Measurements from ENCODE around the gene RASGRP1. TPM values are rescaled to one million over a fixed set of nuclear protein-coding genes. Genes with fewer than 3 reads are reported as not detected.

The RASGRP1 gene
- total and polyA plus RNA-seq, 2 donors (not counting 1 experiment from before 2014, with no cell fraction given) = 17.7 to 24.7 TPM

DNA sequence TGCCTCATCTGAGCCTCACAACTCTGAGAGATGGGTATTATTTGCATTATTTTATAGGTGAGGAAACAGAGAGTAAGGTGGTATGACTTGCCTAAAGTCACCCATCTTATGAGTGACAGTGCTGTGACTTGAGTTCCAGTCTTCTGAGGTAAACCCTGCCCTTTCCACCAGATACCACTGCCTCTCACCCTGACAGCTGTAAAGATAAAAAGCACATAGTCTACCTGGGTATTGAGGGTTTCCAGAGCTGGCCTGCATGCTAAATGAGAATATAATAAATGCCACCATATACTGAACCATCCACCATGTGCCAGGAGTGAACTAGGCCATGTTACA is 25.6 kb downstream of the RASGRP1 start:
- ChIA-PET POLR2A (no interaction called here), CTCF (interaction anchor here (0.7 kb wide), 1 partner anchor 26 kb away, joined by 3 read pairs; no protein-coding TSS in a partner anchor)
- H3K4me3 ChIP-seq (ENCODE audit: control extremely low read depth in 1 of 5, extremely low read depth in 1 of 5, insufficient read depth in 1 of 5, low read depth in 2 of 5, low read length in 4 of 5) = no peak overlapping the region
- Mint-ChIP-seq H3K4me1 (peaks cover 48% of the 10 kb centered on the region), H3K27ac (no peak overlapping the region), H3K4me3 (no peak overlapping the region), H3K27me3 (no peaks in the 10 kb centered on the region), H3K9me3 (ENCODE audit: insufficient read depth) (no peaks in the 10 kb centered on the region)
- peaks cover 3 to 6% of the 10 kb centered on the region in 2 experiments for H3K36me3 ChIP-seq (replicated peaks in 1 of 2; ENCODE audit: control extremely low read depth in 1 of 2, control insufficient read depth in 1 of 2, extremely low read depth in 1 of 2, insufficient read depth in 2 of 2, low read length in 1 of 2)
- peaks cover 0 to 3% of the 10 kb centered on the region in 2 donors for H3K4me1 ChIP-seq (ENCODE audit: control insufficient read depth in 2 of 2, insufficient read depth in 2 of 2, low read length in 2 of 2)
- intact Hi-C loops (cut with micrococcal nuclease) = no loop called here
- DNase-seq = no peak
- H3K9me3 ChIP-seq (ENCODE audit: control extremely low read depth in 1 of 3, control insufficient read depth in 2 of 3, insufficient read depth in 1 of 3, low read length in 2 of 3) = no peaks in the 10 kb centered on the region
- no peak for TF ChIP-seq EZH2 (IDR thresholded peaks at IDR 0.05; ENCODE audit: borderline replicate concordance, insufficient read depth, low read depth, low read length, poor library complexity, severe bottlenecking)
- TF ChIP-seq, protein P1, sequence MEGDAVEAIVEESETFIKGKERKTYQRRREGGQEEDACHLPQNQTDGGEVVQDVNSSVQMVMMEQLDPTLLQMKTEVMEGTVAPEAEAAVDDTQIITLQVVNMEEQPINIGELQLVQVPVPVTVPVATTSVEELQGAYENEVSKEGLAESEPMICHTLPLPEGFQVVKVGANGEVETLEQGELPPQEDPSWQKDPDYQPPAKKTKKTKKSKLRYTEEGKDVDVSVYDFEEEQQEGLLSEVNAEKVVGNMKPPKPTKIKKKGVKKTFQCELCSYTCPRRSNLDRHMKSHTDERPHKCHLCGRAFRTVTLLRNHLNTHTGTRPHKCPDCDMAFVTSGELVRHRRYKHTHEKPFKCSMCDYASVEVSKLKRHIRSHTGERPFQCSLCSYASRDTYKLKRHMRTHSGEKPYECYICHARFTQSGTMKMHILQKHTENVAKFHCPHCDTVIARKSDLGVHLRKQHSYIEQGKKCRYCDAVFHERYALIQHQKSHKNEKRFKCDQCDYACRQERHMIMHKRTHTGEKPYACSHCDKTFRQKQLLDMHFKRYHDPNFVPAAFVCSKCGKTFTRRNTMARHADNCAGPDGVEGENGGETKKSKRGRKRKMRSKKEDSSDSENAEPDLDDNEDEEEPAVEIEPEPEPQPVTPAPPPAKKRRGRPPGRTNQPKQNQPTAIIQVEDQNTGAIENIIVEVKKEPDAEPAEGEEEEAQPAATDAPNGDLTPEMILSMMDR (IDR thresholded peaks at IDR 0.05) = no peak
- ATAC-seq (ENCODE audit: low read depth) = no peak
- H3K79me2 ChIP-seq (ENCODE audit: control insufficient read depth, insufficient read depth, low read length) = peaks cover 89% of the 10 kb centered on the region
- no peak overlapping the region for H2AFZ ChIP-seq (ENCODE audit: insufficient read depth, low read depth, low read length, poor library complexity, severe bottlenecking)
- H3K27me3 ChIP-seq (replicated peaks in 1 of 4; ENCODE audit: control extremely low read depth in 1 of 4, control insufficient read depth in 3 of 4, insufficient read depth in 4 of 4, low read length in 3 of 4) = no peaks in the 10 kb centered on the region
- H3K4me2 ChIP-seq (replicated peaks; ENCODE audit: low read depth, low read length, poor library complexity, severe bottlenecking) = no peak overlapping the region
- no peak overlapping the region for H3K27ac ChIP-seq (ENCODE audit: low read length in 2 of 2)
- peaks cover 48% of the 10 kb centered on the region for H4K20me1 ChIP-seq (ENCODE audit: control insufficient read depth, insufficient read depth, low read length, poor library complexity, severe bottlenecking)
- no peak overlapping the region for H3K9ac ChIP-seq (ENCODE audit: low read length)

DNA sequence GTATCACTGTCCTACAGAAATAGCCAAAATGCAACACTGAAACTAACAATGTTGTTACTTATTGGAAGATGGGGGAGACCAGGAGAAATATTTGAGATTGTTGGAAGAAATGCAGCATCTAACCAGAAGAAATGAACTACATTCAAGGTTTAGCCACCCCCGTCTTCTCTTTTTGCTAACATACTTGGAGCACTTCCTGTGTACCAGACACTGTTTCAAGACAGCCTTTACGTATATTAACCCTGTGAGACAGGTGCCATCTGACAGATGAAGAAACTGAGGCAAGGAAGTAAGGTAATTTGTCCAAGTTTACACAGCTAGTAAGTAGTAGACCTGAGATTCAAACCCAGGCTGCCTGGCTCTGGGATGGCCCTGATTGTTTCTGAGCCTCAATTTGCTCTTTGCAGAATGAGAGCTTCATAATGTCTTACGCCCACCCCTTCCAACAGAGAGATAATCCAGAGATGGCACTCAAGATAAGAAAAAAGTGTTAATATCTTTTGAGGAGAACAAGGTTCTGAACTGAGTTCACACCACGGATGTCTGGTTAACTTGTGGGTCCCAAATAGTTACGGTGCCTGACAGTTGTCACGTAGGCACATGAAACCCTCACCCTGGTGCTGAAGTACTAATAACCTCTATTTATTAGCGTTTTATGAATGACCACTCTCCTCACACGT is 26.1 kb downstream of the RASGRP1 start:
- no peak overlapping the region for H3K9ac ChIP-seq (ENCODE audit: low read length)
- Mint-ChIP-seq H3K4me3 (no peak overlapping the region), H3K9me3 (ENCODE audit: insufficient read depth) (no peaks in the 10 kb centered on the region), H3K4me1 (peaks cover 49% of the 10 kb centered on the region), H3K27ac (no peak overlapping the region), H3K27me3 (no peaks in the 10 kb centered on the region)
- ChIA-PET CTCF (interaction anchor here (0.7 kb wide), 1 partner anchor 26 kb away, joined by 3 read pairs; no protein-coding TSS in a partner anchor), POLR2A (no interaction called here)
- no peak overlapping the region for H2AFZ ChIP-seq (ENCODE audit: insufficient read depth, low read depth, low read length, poor library complexity, severe bottlenecking)
- no peak overlapping the region for H3K27ac ChIP-seq (ENCODE audit: low read length in 2 of 2)
- peaks cover 89% of the 10 kb centered on the region for H3K79me2 ChIP-seq (ENCODE audit: control insufficient read depth, insufficient read depth, low read length)
- no peak for DNase-seq
- H3K9me3 ChIP-seq (ENCODE audit: control extremely low read depth in 1 of 3, control insufficient read depth in 2 of 3, insufficient read depth in 1 of 3, low read length in 2 of 3) = no peaks in the 10 kb centered on the region
- 100% methylated on average over 1 of the region's 8 CpGs for WGBS (ENCODE audit: insufficient coverage)
- H3K4me2 ChIP-seq (replicated peaks; ENCODE audit: low read depth, low read length, poor library complexity, severe bottlenecking) = no peak overlapping the region
- no peak for ATAC-seq (ENCODE audit: low read depth)
- TF ChIP-seq, protein P1 (IDR thresholded peaks at IDR 0.05) = no peak
- no peak for TF ChIP-seq EZH2 (IDR thresholded peaks at IDR 0.05; ENCODE audit: borderline replicate concordance, insufficient read depth, low read depth, low read length, poor library complexity, severe bottlenecking)
- H3K4me3 ChIP-seq (ENCODE audit: control extremely low read depth in 1 of 5, extremely low read depth in 1 of 5, insufficient read depth in 1 of 5, low read depth in 2 of 5, low read length in 4 of 5) = no peak overlapping the region
- peaks cover 47% of the 10 kb centered on the region for H4K20me1 ChIP-seq (ENCODE audit: control insufficient read depth, insufficient read depth, low read length, poor library complexity, severe bottlenecking)
- no peaks in the 10 kb centered on the region for H3K27me3 ChIP-seq (replicated peaks in 1 of 4; ENCODE audit: control extremely low read depth in 1 of 4, control insufficient read depth in 3 of 4, insufficient read depth in 4 of 4, low read length in 3 of 4)
- intact Hi-C loops (cut with micrococcal nuclease) = no loop called here
- peaks cover 0 to 3% of the 10 kb centered on the region in 2 donors for H3K4me1 ChIP-seq (ENCODE audit: control insufficient read depth in 2 of 2, insufficient read depth in 2 of 2, low read length in 2 of 2)
- peaks cover 3 to 6% of the 10 kb centered on the region in 2 experiments for H3K36me3 ChIP-seq (replicated peaks in 1 of 2; ENCODE audit: control extremely low read depth in 1 of 2, control insufficient read depth in 1 of 2, extremely low read depth in 1 of 2, insufficient read depth in 2 of 2, low read length in 1 of 2)

All from B cell (primary cell).